Neural crest cell (in vitro differentiated cells): Measurements from ENCODE around the gene CEBPG. TPM values are rescaled to one million over a fixed set of nuclear protein-coding genes. Genes with fewer than 3 reads are reported as not detected.

Experiments
- DNase-seq: peaks from one replicate; pipeline ENCODE4 v3.0.0; 2021; ENCODE audit warnings: low read depth, mixed read lengths, low spot score
- H3K27ac Mint-ChIP-seq: one replicate; pipeline ENCODE4 v1.8.0; 2021; ENCODE audit warnings: mild to moderate bottlenecking, mixed read lengths; ENCODE audit not compliant: unreplicated experiment
- H3K27me3 Mint-ChIP-seq: 2 replicates; pipeline ENCODE4 v1.8.0; 2021; ENCODE audit warnings: low read depth, mild to moderate bottlenecking, mixed read lengths
- H3K36me3 Mint-ChIP-seq: 2 replicates; pipeline ENCODE4 v1.8.0; 2021; ENCODE audit warnings: low read depth, mild to moderate bottlenecking, mixed read lengths
- H3K4me1 Mint-ChIP-seq: 2 replicates; pipeline ENCODE4 v1.8.0; 2021; ENCODE audit warnings: mixed read lengths
- H3K4me3 Mint-ChIP-seq: one replicate; pipeline ENCODE4 v1.8.0; 2021; ENCODE audit warnings: mild to moderate bottlenecking, mixed read lengths
- H3K9me3 Mint-ChIP-seq: 2 replicates; pipeline ENCODE4 v1.8.0; 2021; ENCODE audit warnings: mixed read lengths
- total RNA-seq: library from RNA; stranded (reverse); gene quantifications from 2 replicates; pipeline ENCODE4 v1.2.1, GENCODE V29; 2021
- TF ChIP-seq, protein P1 (sequence below): fragments of 200-600 bp; sonication (generic); conservative IDR thresholded peaks from 2 replicates; pipeline ENCODE4 v1.5.0; 2021; ENCODE audit warnings: antibody characterized with exemption, mild to moderate bottlenecking

Gene CEBPG
- total RNA-seq, 1 donor from 2014 or later = 41.9 TPM

DNA sequence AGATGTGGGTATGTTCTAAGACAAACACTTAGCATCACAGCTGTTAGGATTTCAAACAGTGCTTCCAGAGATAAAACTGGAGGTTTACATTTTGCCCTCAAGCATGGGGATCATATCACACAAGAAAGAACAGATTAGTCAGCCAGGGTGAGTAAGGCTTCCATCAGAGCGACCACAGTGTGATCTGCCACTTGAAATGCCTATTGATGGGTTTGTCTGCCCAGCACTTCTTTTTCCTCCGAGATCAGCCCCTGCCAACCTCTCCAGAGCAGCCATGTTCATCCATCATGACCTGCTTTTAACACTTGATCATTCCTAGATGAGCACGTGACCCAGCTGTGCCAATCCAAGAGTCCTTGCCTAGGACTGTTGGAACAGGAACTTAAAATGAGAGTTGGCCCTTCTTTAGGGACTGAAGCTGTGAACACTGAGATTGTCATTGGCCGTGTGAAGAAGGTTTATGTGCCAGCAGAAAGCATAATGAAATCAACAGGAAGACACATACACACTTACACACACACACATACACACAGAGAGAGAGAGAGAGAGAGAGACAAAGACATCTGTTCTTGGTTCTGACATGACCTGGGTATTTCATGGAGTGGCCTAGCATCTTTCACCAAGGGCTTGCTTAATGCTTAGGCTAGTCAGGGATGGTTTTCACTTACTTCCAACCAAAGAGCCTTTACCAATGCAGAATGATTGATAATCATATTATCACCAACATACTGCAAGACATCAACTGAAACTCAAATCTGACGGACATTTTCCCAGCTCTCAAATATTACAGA is 5.2 kb upstream of the CEBPG start:
- no peaks in the 10 kb centered on the region for H3K36me3 Mint-ChIP-seq
- no peak for DNase-seq
- TF ChIP-seq, protein P1, sequence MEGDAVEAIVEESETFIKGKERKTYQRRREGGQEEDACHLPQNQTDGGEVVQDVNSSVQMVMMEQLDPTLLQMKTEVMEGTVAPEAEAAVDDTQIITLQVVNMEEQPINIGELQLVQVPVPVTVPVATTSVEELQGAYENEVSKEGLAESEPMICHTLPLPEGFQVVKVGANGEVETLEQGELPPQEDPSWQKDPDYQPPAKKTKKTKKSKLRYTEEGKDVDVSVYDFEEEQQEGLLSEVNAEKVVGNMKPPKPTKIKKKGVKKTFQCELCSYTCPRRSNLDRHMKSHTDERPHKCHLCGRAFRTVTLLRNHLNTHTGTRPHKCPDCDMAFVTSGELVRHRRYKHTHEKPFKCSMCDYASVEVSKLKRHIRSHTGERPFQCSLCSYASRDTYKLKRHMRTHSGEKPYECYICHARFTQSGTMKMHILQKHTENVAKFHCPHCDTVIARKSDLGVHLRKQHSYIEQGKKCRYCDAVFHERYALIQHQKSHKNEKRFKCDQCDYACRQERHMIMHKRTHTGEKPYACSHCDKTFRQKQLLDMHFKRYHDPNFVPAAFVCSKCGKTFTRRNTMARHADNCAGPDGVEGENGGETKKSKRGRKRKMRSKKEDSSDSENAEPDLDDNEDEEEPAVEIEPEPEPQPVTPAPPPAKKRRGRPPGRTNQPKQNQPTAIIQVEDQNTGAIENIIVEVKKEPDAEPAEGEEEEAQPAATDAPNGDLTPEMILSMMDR = no peak
- H3K27ac Mint-ChIP-seq = no peak overlapping the region
- H3K4me1 Mint-ChIP-seq = peaks cover 3% of the 10 kb centered on the region
- no peak overlapping the region for H3K4me3 Mint-ChIP-seq
- no peaks in the 10 kb centered on the region for H3K9me3 Mint-ChIP-seq
- H3K27me3 Mint-ChIP-seq = peaks cover 23% of the 10 kb centered on the region

DNA sequence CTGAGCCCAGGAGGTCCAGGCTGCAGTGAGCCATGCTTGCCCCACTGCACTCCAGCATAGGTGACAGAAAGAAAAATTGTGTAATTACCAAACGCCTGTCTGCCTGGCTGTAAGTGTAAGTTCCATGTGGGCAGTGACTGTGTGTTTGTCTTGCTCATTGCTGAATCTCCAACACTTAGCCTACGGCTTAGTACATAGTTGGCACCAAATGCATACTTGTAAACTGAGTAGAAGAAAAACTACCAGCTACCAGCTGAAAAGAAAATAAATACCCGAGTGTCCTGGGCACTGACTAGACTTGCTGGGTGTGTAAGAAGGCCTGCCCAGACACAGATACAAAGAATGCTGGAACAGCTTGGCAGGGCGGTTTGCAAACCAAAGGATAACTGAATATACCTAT is 2.7 kb upstream of the CEBPG start:
- peaks cover 17% of the 10 kb centered on the region for H3K27me3 Mint-ChIP-seq
- no peak for DNase-seq
- H3K4me3 Mint-ChIP-seq = no peak overlapping the region
- peaks cover 1% of the 10 kb centered on the region for H3K36me3 Mint-ChIP-seq
- H3K4me1 Mint-ChIP-seq = peaks cover 20% of the 10 kb centered on the region
- H3K27ac Mint-ChIP-seq = no peak overlapping the region
- no peaks in the 10 kb centered on the region for H3K9me3 Mint-ChIP-seq
- TF ChIP-seq, protein P1 = no peak

DNA sequence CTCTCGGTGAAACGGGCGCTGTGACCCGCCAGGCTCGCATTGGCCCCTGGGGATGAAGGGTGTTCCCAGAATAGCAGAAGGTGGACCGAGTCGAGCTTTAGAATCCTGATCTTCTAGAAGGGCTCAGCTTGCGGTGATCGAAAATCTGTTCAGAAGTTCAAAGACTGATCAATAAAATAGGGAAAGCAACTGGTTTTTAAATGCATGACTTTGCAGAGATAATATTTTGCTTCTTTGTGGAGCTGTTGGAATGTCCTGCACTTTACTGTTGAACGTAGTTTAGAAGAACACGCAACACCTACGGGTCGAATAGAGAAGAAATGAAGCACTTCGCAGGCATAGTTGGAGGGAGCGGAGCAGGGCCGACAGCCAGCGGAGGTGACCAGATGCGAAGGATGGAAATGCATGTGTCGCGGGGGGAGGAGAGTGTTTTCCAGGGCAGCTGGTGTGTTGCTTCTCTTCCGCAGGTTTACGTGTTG is 766 bp downstream of the CEBPG start:
- TF ChIP-seq, protein P1 = peak; percentile 45
- no peak for DNase-seq
- Mint-ChIP-seq H3K36me3 (peaks cover 4% of the 10 kb centered on the region), H3K4me3 (peak overlapping the region; percentile 92), H3K27me3 (no peaks in the 10 kb centered on the region), H3K4me1 (peaks cover 50% of the 10 kb centered on the region), H3K27ac (peak overlapping the region; percentile 60), H3K9me3 (no peaks in the 10 kb centered on the region)

DNA sequence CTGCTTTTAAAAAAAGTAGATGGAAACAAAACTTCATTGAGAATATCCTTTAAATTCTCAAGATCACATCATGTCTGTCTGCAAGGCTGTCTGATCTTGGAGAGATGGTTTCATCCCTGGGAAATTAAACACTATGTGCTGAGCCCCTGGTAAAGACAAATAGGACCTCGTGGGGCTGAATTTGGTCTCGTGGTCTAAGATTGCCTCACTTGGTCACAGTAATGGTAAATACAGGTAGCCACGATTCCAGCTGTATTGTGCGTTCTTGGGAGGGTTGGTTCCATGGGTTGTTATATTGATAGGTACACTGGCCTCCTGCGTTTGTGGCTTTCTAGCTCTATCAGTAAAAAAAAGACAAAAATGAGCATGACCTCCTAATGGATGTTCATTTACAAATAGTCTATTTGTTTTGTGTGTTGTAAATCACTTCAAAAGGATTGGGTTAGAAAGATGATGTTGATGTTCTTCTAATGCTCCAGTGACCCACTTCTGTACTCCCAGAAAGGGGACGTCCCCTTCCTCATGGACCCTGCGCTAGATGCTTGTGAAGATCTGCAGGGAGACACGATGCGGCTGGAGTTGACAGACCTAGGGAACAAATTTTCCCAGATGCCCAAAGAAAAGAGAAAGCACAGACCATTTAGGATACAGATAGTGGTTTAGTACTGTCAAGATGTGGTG is 1.8 kb downstream of the CEBPG start:
- Mint-ChIP-seq H3K27ac (no peak overlapping the region), H3K4me1 (peaks cover 50% of the 10 kb centered on the region), H3K9me3 (no peaks in the 10 kb centered on the region), H3K4me3 (peak overlapping the region; percentile 92), H3K27me3 (no peaks in the 10 kb centered on the region), H3K36me3 (peaks cover 4% of the 10 kb centered on the region)
- DNase-seq = no peak
- TF ChIP-seq, protein P1 = no peak

DNA sequence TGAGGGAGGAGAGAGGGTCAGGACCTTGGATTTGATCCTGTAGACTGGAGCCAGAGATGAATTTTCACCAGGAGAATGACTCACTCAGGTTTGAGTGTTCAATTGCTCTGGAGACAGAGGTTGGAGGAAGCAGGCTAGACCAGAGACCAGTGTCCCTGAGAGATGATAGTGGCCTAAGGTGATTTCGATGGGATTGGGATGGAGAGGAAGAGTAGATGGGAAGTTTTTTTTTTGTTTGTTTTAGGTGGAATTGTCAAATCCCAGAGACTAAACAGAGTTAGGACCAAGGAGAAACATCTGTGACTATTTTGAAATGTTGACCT is 2.3 kb downstream of the CEBPG start:
- H3K27me3 Mint-ChIP-seq = no peaks in the 10 kb centered on the region
- H3K9me3 Mint-ChIP-seq = no peaks in the 10 kb centered on the region
- H3K4me1 Mint-ChIP-seq = peaks cover 50% of the 10 kb centered on the region
- no peak for DNase-seq
- H3K27ac Mint-ChIP-seq = no peak overlapping the region
- peak overlapping the region; percentile 92 for H3K4me3 Mint-ChIP-seq
- peaks cover 4% of the 10 kb centered on the region for H3K36me3 Mint-ChIP-seq
- TF ChIP-seq, protein P1 = no peak
